NCI-H345 treated with DMSO at 0.1 percent for 48 hours (cell line): Measurements from ENCODE around the gene FXYD5.

Experiments
- DNase-seq: peaks from one replicate; lab custom pipeline; 2025; ENCODE audit not compliant: unreplicated experiment; lab: John Stamatoyannopoulos, UW

Gene FXYD5

GRCh38 chr19:35155981-35156672 lies 1.6 kb downstream of the FXYD5 start:
- no peak for DNase-seq

GRCh38 chr19:35156673-35157014 lies 2.1 kb downstream of the FXYD5 start:
- no peak for DNase-seq

GRCh38 chr19:35157431-35157830 lies 2.9 kb downstream of the FXYD5 start:
- no peak for DNase-seq

GRCh38 chr19:35159606-35160005 lies 5.1 kb downstream of the FXYD5 start:
- DNase-seq = no peak

GRCh38 chr19:35160629-35161433 lies 6.3 kb downstream of the FXYD5 start:
- no peak for DNase-seq

- DNase-seq = no peak
These were observed 6.9 kb downstream of the FXYD5 start for GRCh38 chr19:35161434-35161743.

GRCh38 chr19:35162471-35163326 lies 8.2 kb downstream of the FXYD5 start:
- DNase-seq = no peak

GRCh38 chr19:35164418-35164817 lies 9.9 kb downstream of the FXYD5 start:
- DNase-seq = no peak

- DNase-seq = no peak
These were observed 10.9 kb downstream of the FXYD5 start for GRCh38 chr19:35165200-35166058.

- DNase-seq = no peak
These were observed 11.8 kb downstream of the FXYD5 start for GRCh38 chr19:35166100-35167063.

GRCh38 chr19:35167251-35168119 lies 12.9 kb downstream of the FXYD5 start:
- DNase-seq = no peak

- peak; percentile 63 for DNase-seq
These were observed 13.7 kb downstream of the FXYD5 start for GRCh38 chr19:35168196-35168595.

- DNase-seq = no peak
These were observed 14.9 kb downstream of the FXYD5 start for GRCh38 chr19:35169221-35169995.

- no peak for DNase-seq
These were observed 16.0 kb downstream of the FXYD5 start for GRCh38 chr19:35170359-35171061.

- no peak for DNase-seq
These were observed 17.2 kb downstream of the FXYD5 start for GRCh38 chr19:35171730-35172129.

GRCh38 chr19:35174226-35174625 lies 19.7 kb downstream of the FXYD5 start:
- no peak for DNase-seq

- DNase-seq = no peak
These were observed 21.6 kb downstream of the FXYD5 start for GRCh38 chr19:35176181-35176570.
